PC-9 (cell line): ENCODE data around the gene FYN.

ENCODE experiments used
- CTCF ChIP-seq: fragments of 200-600 bp; sonication (generic); conservative IDR thresholded peaks from 2 replicates; pipeline ENCODE4 v1.6.1; 2017; ENCODE audit warnings: mixed run types, antibody characterized with exemption, mild to moderate bottlenecking, moderate library complexity
- EZH2 ChIP-seq: fragments of 200-600 bp; sonication (generic); IDR thresholded peaks from 2 replicates; pipeline ENCODE4 v1.8.0; 2017; ENCODE audit warnings: antibody characterized with exemption, low read depth

DNA sequence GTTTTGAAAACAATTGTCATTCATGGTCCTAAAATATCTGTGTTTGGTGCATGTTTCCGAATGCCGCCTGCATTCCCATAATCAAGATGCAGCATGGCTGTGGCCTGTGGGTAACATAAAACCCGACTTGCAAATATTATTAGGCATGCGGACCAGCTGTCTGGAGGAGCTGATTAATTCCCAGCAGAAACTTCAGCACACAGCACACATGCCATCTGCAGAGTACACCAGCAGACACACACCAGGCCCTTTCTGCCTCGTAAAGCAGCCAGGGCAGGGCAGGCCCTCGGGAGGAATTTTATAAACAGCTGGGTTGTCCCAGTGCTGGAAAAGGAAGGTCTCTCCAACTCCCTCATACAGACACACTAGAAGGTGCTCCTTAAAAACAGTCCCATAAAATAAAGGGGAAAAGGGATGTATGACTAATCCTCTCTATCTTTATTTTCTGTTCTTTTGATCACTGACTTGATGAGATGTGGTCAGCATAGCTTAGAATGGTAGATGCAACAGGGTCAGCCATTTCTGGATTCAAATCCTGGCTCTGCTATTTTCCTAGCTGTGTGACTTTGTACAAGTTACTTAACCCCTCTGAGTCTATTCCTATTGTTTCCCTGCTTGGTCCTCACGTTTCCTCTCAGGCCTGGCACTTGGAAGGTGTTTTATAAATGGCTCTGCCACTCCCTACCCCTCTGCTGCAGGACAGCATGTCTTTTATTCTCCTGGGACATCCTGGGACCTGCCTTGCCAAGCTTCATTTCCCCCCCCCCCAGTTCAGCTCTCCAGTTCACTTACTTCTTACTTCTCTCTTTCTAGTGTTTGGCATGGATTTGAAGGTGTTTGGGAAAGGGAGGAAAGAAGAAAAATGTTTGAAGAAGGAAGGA, 181.7 kb downstream of the FYN start:
- TF ChIP-seq CTCF, result no peak
- TF ChIP-seq EZH2, result no peak
